Measurements from ENCODE around the gene DCTD. TPM values are rescaled to one million over a fixed set of nuclear protein-coding genes. Genes with fewer than 3 reads are reported as not detected.

DCTD gene
- total RNA-seq, 1 donor: 110 TPM

DNA sequence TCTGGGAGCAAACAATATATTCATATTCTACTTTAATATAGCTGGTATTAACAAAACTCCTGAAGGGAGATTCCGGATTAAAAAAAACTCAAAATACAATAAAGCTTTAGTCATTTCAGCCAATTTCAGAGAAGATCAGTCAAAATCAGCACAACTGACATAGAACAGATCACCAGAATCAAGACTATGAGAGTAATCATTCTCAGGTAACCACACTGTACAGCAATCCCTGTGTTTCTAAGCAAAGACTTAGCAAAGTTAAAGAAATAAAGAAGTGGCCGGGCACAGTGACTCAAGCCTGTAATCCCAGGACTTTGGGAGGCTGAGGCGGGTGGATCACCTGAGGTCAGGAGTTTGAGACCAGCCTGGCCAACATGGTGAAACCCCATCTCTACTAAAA lies 9.1 kb downstream of the DCTD start:
- TF ChIP-seq, protein P1, sequence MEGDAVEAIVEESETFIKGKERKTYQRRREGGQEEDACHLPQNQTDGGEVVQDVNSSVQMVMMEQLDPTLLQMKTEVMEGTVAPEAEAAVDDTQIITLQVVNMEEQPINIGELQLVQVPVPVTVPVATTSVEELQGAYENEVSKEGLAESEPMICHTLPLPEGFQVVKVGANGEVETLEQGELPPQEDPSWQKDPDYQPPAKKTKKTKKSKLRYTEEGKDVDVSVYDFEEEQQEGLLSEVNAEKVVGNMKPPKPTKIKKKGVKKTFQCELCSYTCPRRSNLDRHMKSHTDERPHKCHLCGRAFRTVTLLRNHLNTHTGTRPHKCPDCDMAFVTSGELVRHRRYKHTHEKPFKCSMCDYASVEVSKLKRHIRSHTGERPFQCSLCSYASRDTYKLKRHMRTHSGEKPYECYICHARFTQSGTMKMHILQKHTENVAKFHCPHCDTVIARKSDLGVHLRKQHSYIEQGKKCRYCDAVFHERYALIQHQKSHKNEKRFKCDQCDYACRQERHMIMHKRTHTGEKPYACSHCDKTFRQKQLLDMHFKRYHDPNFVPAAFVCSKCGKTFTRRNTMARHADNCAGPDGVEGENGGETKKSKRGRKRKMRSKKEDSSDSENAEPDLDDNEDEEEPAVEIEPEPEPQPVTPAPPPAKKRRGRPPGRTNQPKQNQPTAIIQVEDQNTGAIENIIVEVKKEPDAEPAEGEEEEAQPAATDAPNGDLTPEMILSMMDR (IDR thresholded peaks at IDR 0.05; ENCODE audit: extremely low read depth, low read depth, low read length): no peak
- DNase-seq (ENCODE audit: insufficient read length, low spot score, missing footprints): no peak
- Histone ChIP-seq H3K4me3 (ENCODE audit: insufficient read depth, low read length) (no peak overlapping the region), H3K79me2 (ENCODE audit: insufficient read depth, low read length) (peaks cover 82% of the 10 kb centered on the region), H2AFZ (ENCODE audit: low read length) (no peak overlapping the region), H3K27me3 (ENCODE audit: insufficient read depth, low read length) (no peaks in the 10 kb centered on the region), H4K20me1 (ENCODE audit: insufficient read depth, low read length) (peaks cover 26% of the 10 kb centered on the region), H3K4me1 (ENCODE audit: insufficient read depth, low read length) (no peaks in the 10 kb centered on the region), H3K9me3 (ENCODE audit: low read depth, low read length) (no peaks in the 10 kb centered on the region), H3K36me3 (ENCODE audit: insufficient read depth, low read length) (peaks cover 51% of the 10 kb centered on the region), H3K27ac (ENCODE audit: low read depth, low read length) (no peak overlapping the region), H3K4me2 (ENCODE audit: insufficient read depth, low read length) (no peak overlapping the region)

DNA sequence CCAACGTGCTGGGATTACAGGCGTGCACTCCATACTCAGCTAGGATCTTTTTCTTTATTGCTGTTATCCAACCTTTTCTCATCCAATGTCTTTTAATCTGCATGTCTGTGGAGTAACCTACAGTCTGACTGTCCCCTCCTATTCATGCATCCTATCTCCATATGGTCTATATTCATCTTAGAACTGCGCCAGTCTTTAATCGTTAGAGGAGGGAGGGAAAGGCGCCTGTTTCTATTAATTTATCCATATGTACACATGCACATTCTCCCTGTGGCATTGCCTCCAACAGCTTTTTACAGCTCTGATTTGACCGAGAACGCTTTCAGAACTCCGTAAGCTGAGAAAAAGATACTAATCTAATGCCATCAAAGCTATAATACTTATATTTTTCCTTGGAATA lies 9.8 kb downstream of the DCTD start:
- Histone ChIP-seq H3K79me2 (ENCODE audit: insufficient read depth, low read length) (peaks cover 82% of the 10 kb centered on the region), H3K27ac (ENCODE audit: low read depth, low read length) (no peak overlapping the region), H3K4me3 (ENCODE audit: insufficient read depth, low read length) (no peak overlapping the region), H3K4me2 (ENCODE audit: insufficient read depth, low read length) (no peak overlapping the region), H3K4me1 (ENCODE audit: insufficient read depth, low read length) (no peaks in the 10 kb centered on the region), H3K9me3 (ENCODE audit: low read depth, low read length) (no peaks in the 10 kb centered on the region), H2AFZ (ENCODE audit: low read length) (no peak overlapping the region), H3K27me3 (ENCODE audit: insufficient read depth, low read length) (no peaks in the 10 kb centered on the region), H4K20me1 (ENCODE audit: insufficient read depth, low read length) (peaks cover 26% of the 10 kb centered on the region), H3K36me3 (ENCODE audit: insufficient read depth, low read length) (peaks cover 56% of the 10 kb centered on the region)
- TF ChIP-seq, protein P1 (IDR thresholded peaks at IDR 0.05; ENCODE audit: extremely low read depth, low read depth, low read length): no peak
- no peak for DNase-seq (ENCODE audit: insufficient read length, low spot score, missing footprints)

DNA sequence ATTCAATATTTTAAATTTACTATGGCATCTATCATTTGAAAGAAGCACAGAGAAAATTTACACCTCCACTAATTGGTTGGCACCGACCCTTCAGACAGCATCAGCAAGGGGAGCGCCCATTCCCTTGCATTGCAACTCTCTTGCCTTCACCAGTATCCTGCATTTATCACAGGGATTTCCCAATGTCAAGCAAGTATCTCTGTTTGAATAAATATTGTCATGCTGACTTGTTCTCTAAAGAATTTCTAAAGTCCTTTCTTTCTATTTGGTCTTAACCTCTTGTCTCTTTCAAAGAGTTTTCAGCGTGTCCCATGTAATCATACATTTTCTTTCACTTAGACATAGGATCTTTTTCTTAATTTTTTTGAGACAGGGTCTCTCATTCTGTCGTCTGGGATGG lies 10.4 kb downstream of the DCTD start:
- Histone ChIP-seq H3K36me3 (ENCODE audit: insufficient read depth, low read length) (peaks cover 62% of the 10 kb centered on the region), H3K4me3 (ENCODE audit: insufficient read depth, low read length) (no peak overlapping the region), H3K27me3 (ENCODE audit: insufficient read depth, low read length) (no peaks in the 10 kb centered on the region), H3K79me2 (ENCODE audit: insufficient read depth, low read length) (peaks cover 81% of the 10 kb centered on the region), H3K9me3 (ENCODE audit: low read depth, low read length) (no peaks in the 10 kb centered on the region), H3K27ac (ENCODE audit: low read depth, low read length) (no peak overlapping the region), H2AFZ (ENCODE audit: low read length) (no peak overlapping the region), H3K4me2 (ENCODE audit: insufficient read depth, low read length) (no peak overlapping the region), H3K4me1 (ENCODE audit: insufficient read depth, low read length) (no peaks in the 10 kb centered on the region), H4K20me1 (ENCODE audit: insufficient read depth, low read length) (peaks cover 26% of the 10 kb centered on the region)
- DNase-seq (ENCODE audit: insufficient read length, low spot score, missing footprints): no peak
- TF ChIP-seq, protein P1 (IDR thresholded peaks at IDR 0.05; ENCODE audit: extremely low read depth, low read depth, low read length): no peak

DNA sequence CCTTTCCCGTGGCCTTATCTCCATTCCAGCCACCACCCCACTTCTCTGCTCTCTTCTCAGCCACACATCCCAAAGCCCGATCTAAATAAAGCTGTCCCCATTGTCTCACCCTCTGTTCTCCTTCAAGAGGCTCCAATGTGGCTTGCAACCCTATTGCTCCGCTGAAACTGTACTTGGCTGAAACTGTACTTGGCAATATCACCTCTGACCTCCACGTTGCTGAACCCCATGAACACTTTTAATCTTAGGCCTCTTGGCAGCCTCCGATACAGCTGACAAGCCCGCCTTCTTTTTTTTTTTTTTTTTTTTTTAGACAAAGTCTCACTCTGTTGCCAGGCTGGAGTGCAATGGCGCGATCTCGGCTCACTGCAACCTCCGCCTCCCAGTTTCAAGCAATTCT lies 12.1 kb downstream of the DCTD start:
- DNase-seq (ENCODE audit: insufficient read length, low spot score, missing footprints): no peak
- no peak overlapping the region for H3K4me3 ChIP-seq (ENCODE audit: insufficient read depth, low read length)
- H2AFZ ChIP-seq (ENCODE audit: low read length): no peak overlapping the region
- H3K27ac ChIP-seq (ENCODE audit: low read depth, low read length): no peak overlapping the region
- TF ChIP-seq, protein P1 (IDR thresholded peaks at IDR 0.05; ENCODE audit: extremely low read depth, low read depth, low read length): no peak
- H3K79me2 ChIP-seq (ENCODE audit: insufficient read depth, low read length): peaks cover 74% of the 10 kb centered on the region
- H3K9me3 ChIP-seq (ENCODE audit: low read depth, low read length): no peaks in the 10 kb centered on the region
- H4K20me1 ChIP-seq (ENCODE audit: insufficient read depth, low read length): peaks cover 26% of the 10 kb centered on the region
- no peaks in the 10 kb centered on the region for H3K27me3 ChIP-seq (ENCODE audit: insufficient read depth, low read length)
- H3K36me3 ChIP-seq (ENCODE audit: insufficient read depth, low read length): peaks cover 62% of the 10 kb centered on the region
- no peak overlapping the region for H3K4me2 ChIP-seq (ENCODE audit: insufficient read depth, low read length)
- no peaks in the 10 kb centered on the region for H3K4me1 ChIP-seq (ENCODE audit: insufficient read depth, low read length)

Data from osteoblast (primary cell).